Measurements from ENCODE around the gene ARF3.

- TF ChIP-seq FOXM1 (IDR thresholded peaks at IDR 0.05; ENCODE audit: borderline replicate concordance, low read depth): no peak
- no peak for TF ChIP-seq EGR1 (IDR thresholded peaks at IDR 0.05)
- no peak for TF ChIP-seq CEBPB (IDR thresholded peaks at IDR 0.05)
- no peak for TF ChIP-seq REST (IDR thresholded peaks at IDR 0.05; ENCODE audit: low read depth)
- no peak for TF ChIP-seq TAF1 (IDR thresholded peaks at IDR 0.05; ENCODE audit: low read depth)
- no peak for TF ChIP-seq EP300 (IDR thresholded peaks at IDR 0.05; ENCODE audit: borderline replicate concordance)
- TF ChIP-seq MAX (IDR thresholded peaks at IDR 0.05): peak; percentile 92
- TF ChIP-seq TCF12 (IDR thresholded peaks at IDR 0.05; ENCODE audit: low read depth): no peak
- TF ChIP-seq USF1 (IDR thresholded peaks at IDR 0.05): peak; percentile 72
- no peak for TF ChIP-seq YY1 (IDR thresholded peaks at IDR 0.05; ENCODE audit: low read depth)
- peak; percentile 55 for TF ChIP-seq RAD21 (IDR thresholded peaks at IDR 0.05; ENCODE audit: low read depth)
- no peak for TF ChIP-seq CREB1 (IDR thresholded peaks at IDR 0.05; ENCODE audit: low read depth)
- no peak for TF ChIP-seq NFIC (IDR thresholded peaks at IDR 0.05)
- TF ChIP-seq TEAD4 (IDR thresholded peaks at IDR 0.05): no peak
Measured at GRCh38 chr12:48924617-48925303, 32.5 kb downstream of the ARF3 start.
